Prostate gland (tissue), 2 donors: Measurements from ENCODE around the gene DYSF. TPM values are rescaled to one million over a fixed set of nuclear protein-coding genes. Genes with fewer than 3 reads are reported as not detected.
A peak's percentile ranks its signal among the peaks of the same experiment; 100 is the strongest.

ENCODE experiments used
- DNase-seq: peaks from one replicate; pipeline ENCODE4 v3.0.0-alpha.2; 2019; ENCODE audit warnings: low spot score
- H3K27ac ChIP-seq, 2 donors: fragments of 200-600 bp; sonication (generic); 2 replicates each; pipeline ENCODE4 v1.5.1; 2017 to 2019
- H3K27me3 ChIP-seq: fragments of 200-600 bp; sonication (generic); replicated peaks from 2 replicates; pipeline ENCODE4 v1.5.1; 2019; ENCODE audit not compliant: insufficient read depth
- H3K36me3 ChIP-seq, 2 donors: fragments of 200-600 bp; sonication (generic); 1 replicate in 1 of 2; 2 replicates in 1 of 2; pipeline versions ENCODE4 v1.5.1 to v1.8.1; 2017 to 2019
- H3K4me1 ChIP-seq: fragments of 200-600 bp; sonication (generic); replicated peaks from 2 replicates; pipeline ENCODE4 v1.5.1; 2019
- H3K4me3 ChIP-seq, 2 donors: fragments of 200-600 bp; sonication (generic); 2 replicates each; pipeline ENCODE4 v1.5.1; 2017 to 2019
- H3K9me3 ChIP-seq: fragments of 200-600 bp; sonication (generic); 2 replicates; pipeline ENCODE4 v1.5.1; 2017
- CTCF ChIP-seq, 4 experiments: fragments of 200-600 bp in 2 of 4; fragments of 450-650 bp in 2 of 4; sonication (generic) in 2 of 4; IDR thresholded peaks; 1 replicate in 3 of 4; 2 replicates in 1 of 4; pipeline ENCODE4 v1.5.1; 2016 to 2019; ENCODE audit warnings: antibody characterized with exemption in 4 of 4, mild to moderate bottlenecking in 2 of 4, moderate library complexity in 2 of 4
- POLR2A ChIP-seq: fragments of 450-650 bp; IDR thresholded peaks from one replicate; pipeline ENCODE4 v1.6.1; 2016; ENCODE audit warnings: antibody characterized with exemption, mild to moderate bottlenecking
- POLR2AphosphoS5 ChIP-seq: sonication (generic); formaldehyde crosslinking; IDR thresholded peaks from one replicate; pipeline ENCODE4 v1.6.1; 2017; ENCODE audit warnings: antibody characterized with exemption
- WGBS: methylation state at CpG from one replicate; pipeline ENCODE4 v1.1.5; 2018; 5-methylcytosine and 5-hydroxymethylcytosine counted together
- intact Hi-C: fragments of 100-400 bp; cut with DNase I; formaldehyde crosslinking; loops from one replicate; pipeline ENCODE4 v1.14.2; 2022
- total RNA-seq, 2 donors: library from RNA; depleted of rRNA; stranded (reverse); fragments of >200 nt; gene quantifications; one replicate each; pipeline ENCODE4 v1.1.0, GENCODE V29; 2016

The DYSF gene
- total RNA-seq, 2 donors from 2014 or later, result 5.9 to 9.4 TPM

- WGBS, result 78% methylated on average over 7 of the region's 7 CpGs
Measured at GRCh38 chr2:71530641-71531332, 77.4 kb downstream of the DYSF start.

GRCh38 chr2:71531522-71532047 lies 78.2 kb downstream of the DYSF start:
- no peaks in the 10 kb centered on the region for H3K4me1 ChIP-seq
- DNase-seq, result no peak
- H3K27me3 ChIP-seq, result peaks cover 2% of the 10 kb centered on the region
- no peak overlapping the region for H3K27ac ChIP-seq
- no peak overlapping the region for H3K4me3 ChIP-seq
- H3K36me3 ChIP-seq, result no peaks in the 10 kb centered on the region
- 67% methylated on average over 9 of the region's 9 CpGs for WGBS
- no peak for TF ChIP-seq CTCF (IDR thresholded peaks at IDR 0.05)
- no peak for TF ChIP-seq POLR2A
- TF ChIP-seq POLR2AphosphoS5, result no peak
- intact Hi-C loops, result no loop called here
- H3K9me3 ChIP-seq, result no peaks in the 10 kb centered on the region

More at GRCh38 chr2:71530641-71531332, 77.4 kb downstream of the DYSF start:
- H3K27ac ChIP-seq, result no peak overlapping the region
- no peaks in the 10 kb centered on the region for H3K4me1 ChIP-seq
- H3K9me3 ChIP-seq, result no peaks in the 10 kb centered on the region
- no peak overlapping the region for H3K4me3 ChIP-seq
- no peak for TF ChIP-seq POLR2A
- peak in 3 of 4 experiments; percentile 29 to 37 (median 36) for TF ChIP-seq CTCF (IDR thresholded peaks at IDR 0.05)
- intact Hi-C loops, result no loop called here
- peaks cover 2% of the 10 kb centered on the region for H3K27me3 ChIP-seq
- no peaks in the 10 kb centered on the region for H3K36me3 ChIP-seq
- no peak for DNase-seq

GRCh38 chr2:71532327-71532726 lies 79.0 kb downstream of the DYSF start:
- Histone ChIP-seq H3K36me3 (no peaks in the 10 kb centered on the region), H3K4me3 (no peak overlapping the region), H3K9me3 (no peaks in the 10 kb centered on the region), H3K27ac (no peak overlapping the region), H3K27me3 (peaks cover 2% of the 10 kb centered on the region), H3K4me1 (no peaks in the 10 kb centered on the region)
- TF ChIP-seq CTCF (IDR thresholded peaks at IDR 0.05) (no peak), POLR2A (no peak), POLR2AphosphoS5 (no peak)
- intact Hi-C loops, result no loop called here
- DNase-seq, result no peak
- 65% methylated on average over 2 of the region's 2 CpGs for WGBS

GRCh38 chr2:71534201-71534600 lies 80.8 kb downstream of the DYSF start:
- DNase-seq, result no peak
- Histone ChIP-seq H3K36me3 (no peaks in the 10 kb centered on the region), H3K9me3 (no peaks in the 10 kb centered on the region), H3K4me1 (no peaks in the 10 kb centered on the region), H3K27ac (no peak overlapping the region), H3K27me3 (peaks cover 2% of the 10 kb centered on the region), H3K4me3 (no peak overlapping the region)
- 89% methylated on average over 1 of the region's 1 CpG for WGBS
- no peak for TF ChIP-seq POLR2A
- intact Hi-C loops, result no loop called here

- no peak for TF ChIP-seq POLR2A
- Histone ChIP-seq H3K27me3 (peaks cover 2% of the 10 kb centered on the region), H3K4me1 (no peaks in the 10 kb centered on the region), H3K9me3 (no peaks in the 10 kb centered on the region), H3K36me3 (no peaks in the 10 kb centered on the region), H3K27ac (no peak overlapping the region), H3K4me3 (no peak overlapping the region)
- intact Hi-C loops, result no loop called here
- WGBS, result 90% methylated on average over 4 of the region's 4 CpGs
- DNase-seq, result no peak
Measured at GRCh38 chr2:71534826-71535225, 81.5 kb downstream of the DYSF start.

- Histone ChIP-seq H3K9me3 (no peaks in the 10 kb centered on the region), H3K4me3 (no peak overlapping the region), H3K4me1 (no peaks in the 10 kb centered on the region), H3K27me3 (no peaks in the 10 kb centered on the region), H3K27ac (no peak overlapping the region), H3K36me3 (no peaks in the 10 kb centered on the region)
- TF ChIP-seq POLR2A, result no peak
- no peak for TF ChIP-seq POLR2AphosphoS5
- TF ChIP-seq CTCF (IDR thresholded peaks at IDR 0.05), result no peak
- intact Hi-C loops, result no loop called here
- WGBS, result 81% methylated on average over 7 of the region's 7 CpGs
- DNase-seq, result no peak
Measured at GRCh38 chr2:71535526-71535925, 82.2 kb downstream of the DYSF start.
